PC-3 (cell line): ENCODE measurements around the gene ENTREP1. TPM values are rescaled to one million over a fixed set of nuclear protein-coding genes. Genes with fewer than 3 reads are reported as not detected.

Experiments used
- ATAC-seq: fragments of 200-7000 bp; cut with Tn5 transposase; 2 replicates; pipeline ENCODE4 v1.9.1; 2020; ENCODE audit warnings: mild to moderate bottlenecking, moderate library complexity
- BruUV-seq: library from RNA; stranded (reverse); fragments of 400-500 nt; replicated peaks from 2 replicates; lab custom pipeline; 2021; lab: Mats Ljungman, UMichigan
- CTCF ChIA-PET: fragments of 300-600 bp; sonication (Branson Sonifier 250); formaldehyde crosslinking; loops from one replicate; lab custom pipeline; 2022; ENCODE audit warnings: antibody characterized with exemption; lab: Charles Lee
- POLR2A ChIA-PET: fragments of 300-600 bp; sonication (Branson Sonifier 250); formaldehyde crosslinking; loops from one replicate; lab custom pipeline; 2022; ENCODE audit warnings: antibody characterized with exemption; ENCODE audit not compliant: unreplicated experiment; lab: Charles Lee
- DNase-seq: peaks from one replicate; pipeline ENCODE4 v3.0.0-alpha.2; 2015
- H2AFZ ChIP-seq: fragments of 300-600 bp; sonication (generic); 2 replicates; pipeline ENCODE4 v1.6.0; 2016; ENCODE audit warnings: antibody characterized with exemption, low read length
- H3F3A ChIP-seq: fragments of 300-600 bp; sonication (generic); one replicate; pipeline ENCODE4 v1.6.0; 2017; ENCODE audit warnings: antibody characterized with exemption, low read length, control low read depth, mild to moderate bottlenecking; ENCODE audit not compliant: unreplicated experiment
- H3K27ac ChIP-seq: fragments of 300-600 bp; sonication (generic); 2 replicates; pipeline ENCODE4 v1.5.1; 2016; ENCODE audit warnings: mild to moderate bottlenecking, low read length
- H3K27me3 ChIP-seq: fragments of 300-600 bp; sonication (generic); 2 replicates; pipeline ENCODE4 v1.6.1; 2016; ENCODE audit warnings: low read length, mixed read lengths
- H3K36me3 ChIP-seq: fragments of 300-600 bp; sonication (generic); 2 replicates; pipeline ENCODE4 v1.6.1; 2016; ENCODE audit warnings: low read depth, mixed run types, low read length, mixed read lengths
- H3K4me1 ChIP-seq: fragments of 300-600 bp; sonication (generic); 2 replicates; pipeline ENCODE4 v1.5.1; 2016; ENCODE audit warnings: low read length; ENCODE audit not compliant: insufficient read depth
- H3K4me2 ChIP-seq: fragments of 300-600 bp; sonication (generic); 2 replicates; pipeline ENCODE4 v1.6.0; 2016; ENCODE audit warnings: low read length
- H3K4me3 ChIP-seq: fragments of 300-600 bp; sonication (generic); 2 replicates; pipeline ENCODE4 v1.5.1; 2016; ENCODE audit warnings: mild to moderate bottlenecking, low read length, mixed read lengths
- H3K79me2 ChIP-seq: fragments of 300-600 bp; sonication (generic); 2 replicates; pipeline ENCODE4 v1.6.1; 2017; ENCODE audit warnings: low read length, mixed read lengths
- H3K9ac ChIP-seq: fragments of 300-600 bp; sonication (generic); 2 replicates; pipeline ENCODE4 v1.6.0; 2016; ENCODE audit warnings: mild to moderate bottlenecking, low read length
- H3K9me2 ChIP-seq: fragments of 300-600 bp; sonication (generic); replicated peaks from 2 replicates; pipeline ENCODE4 v1.6.1; 2016; ENCODE audit warnings: mixed run types, low read length, mixed read lengths
- H3K9me3 ChIP-seq: fragments of 300-600 bp; sonication (generic); 2 replicates; pipeline ENCODE4 v1.6.1; 2016; ENCODE audit warnings: low read length, mixed read lengths
- H4K20me1 ChIP-seq: fragments of 300-600 bp; sonication (generic); 2 replicates; pipeline ENCODE4 v1.6.1; 2016; ENCODE audit warnings: low read length, mixed read lengths
- EZH2 ChIP-seq: fragments of 300-600 bp; sonication (generic); IDR thresholded peaks from one replicate; pipeline ENCODE4 v1.6.1; 2017; ENCODE audit warnings: antibody characterized with exemption, mild to moderate bottlenecking, low read length; ENCODE audit not compliant: unreplicated experiment
- EZH2phosphoT487 ChIP-seq: fragments of 300-600 bp; sonication (generic); IDR thresholded peaks from 2 replicates; pipeline ENCODE4 v1.6.1; 2018; ENCODE audit warnings: mild to moderate bottlenecking, antibody characterized with exemption, low read length, borderline replicate concordance
- intact Hi-C: fragments of 100-400 bp; cut with micrococcal nuclease; formaldehyde crosslinking; loops from 2 replicates; pipeline ENCODE4 v1.9.0; 2023
- total RNA-seq: library from RNA; depleted of rRNA; stranded (reverse); fragments of >200 nt; gene quantifications from 2 replicates; pipeline ENCODE4 v1.2.3, GENCODE V29; 2014
- TF ChIP-seq, protein P1 (sequence below): fragments of 300-600 bp; sonication (generic); conservative IDR thresholded peaks from 2 replicates; pipeline ENCODE4 v1.5.1; 2017; ENCODE audit warnings: antibody characterized with exemption, low read depth, mild to moderate bottlenecking, low read length

ENTREP1 gene
- total RNA-seq, 1 experiment from 2014 or later: 0.36 TPM

DNA sequence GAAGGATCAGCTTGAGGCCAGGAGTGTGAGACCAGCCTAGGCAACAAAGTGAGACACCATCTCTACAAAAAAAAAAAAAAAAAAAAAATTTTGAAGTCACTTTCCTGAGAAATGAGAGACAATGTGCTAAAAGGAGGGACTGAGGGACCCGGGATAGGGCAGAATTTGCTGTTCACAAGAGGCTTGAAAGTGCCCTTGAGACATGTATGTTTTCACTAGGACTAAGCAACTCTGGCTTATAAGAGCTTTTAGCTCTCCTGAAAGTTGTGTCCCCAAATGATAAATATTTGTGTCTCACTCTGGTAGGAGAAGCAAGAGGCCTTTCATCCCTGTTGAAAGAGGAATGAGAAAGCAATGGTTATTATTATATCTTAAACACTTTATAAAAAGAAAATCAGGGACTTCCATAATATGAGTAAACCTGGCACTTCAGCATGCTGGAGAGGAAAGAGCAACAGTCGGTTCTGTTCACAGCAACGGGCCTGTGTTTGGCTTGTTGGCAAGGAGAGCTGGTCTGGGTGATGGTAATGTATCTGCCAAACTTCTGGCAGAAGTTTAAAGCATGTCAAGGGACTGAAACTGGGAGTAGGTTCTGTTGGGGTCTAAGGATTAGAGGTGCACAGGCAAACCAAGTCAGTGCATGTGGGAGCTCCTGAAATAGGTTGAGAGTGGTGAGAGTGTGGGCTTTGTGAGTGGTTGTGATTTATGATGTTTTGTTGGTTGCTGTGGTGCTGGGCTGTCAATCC is 32.2 kb downstream of the ENTREP1 start:
- Histone ChIP-seq H3K36me3 (no peaks in the 10 kb centered on the region), H3K4me2 (no peak overlapping the region), H3K9me2 (no peaks in the 10 kb centered on the region), H2AFZ (no peak overlapping the region), H3F3A (no peaks in the 10 kb centered on the region), H4K20me1 (no peaks in the 10 kb centered on the region), H3K4me3 (no peak overlapping the region), H3K4me1 (no peaks in the 10 kb centered on the region), H3K27me3 (no peaks in the 10 kb centered on the region), H3K27ac (no peak overlapping the region), H3K9ac (no peak overlapping the region), H3K9me3 (no peaks in the 10 kb centered on the region), H3K79me2 (no peaks in the 10 kb centered on the region)
- no peak for ATAC-seq
- no peak for DNase-seq
- intact Hi-C loops: no loop called here
- ChIA-PET CTCF (no interaction called here), POLR2A (no interaction called here)
- BruUV-seq: no TSS peak
- TF ChIP-seq EZH2phosphoT487 (no peak), EZH2 (no peak)
- TF ChIP-seq, protein P1, sequence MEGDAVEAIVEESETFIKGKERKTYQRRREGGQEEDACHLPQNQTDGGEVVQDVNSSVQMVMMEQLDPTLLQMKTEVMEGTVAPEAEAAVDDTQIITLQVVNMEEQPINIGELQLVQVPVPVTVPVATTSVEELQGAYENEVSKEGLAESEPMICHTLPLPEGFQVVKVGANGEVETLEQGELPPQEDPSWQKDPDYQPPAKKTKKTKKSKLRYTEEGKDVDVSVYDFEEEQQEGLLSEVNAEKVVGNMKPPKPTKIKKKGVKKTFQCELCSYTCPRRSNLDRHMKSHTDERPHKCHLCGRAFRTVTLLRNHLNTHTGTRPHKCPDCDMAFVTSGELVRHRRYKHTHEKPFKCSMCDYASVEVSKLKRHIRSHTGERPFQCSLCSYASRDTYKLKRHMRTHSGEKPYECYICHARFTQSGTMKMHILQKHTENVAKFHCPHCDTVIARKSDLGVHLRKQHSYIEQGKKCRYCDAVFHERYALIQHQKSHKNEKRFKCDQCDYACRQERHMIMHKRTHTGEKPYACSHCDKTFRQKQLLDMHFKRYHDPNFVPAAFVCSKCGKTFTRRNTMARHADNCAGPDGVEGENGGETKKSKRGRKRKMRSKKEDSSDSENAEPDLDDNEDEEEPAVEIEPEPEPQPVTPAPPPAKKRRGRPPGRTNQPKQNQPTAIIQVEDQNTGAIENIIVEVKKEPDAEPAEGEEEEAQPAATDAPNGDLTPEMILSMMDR: no peak

GRCh38 chr9:69357821-69358220 is 32.8 kb downstream of the ENTREP1 start:
- CTCF ChIA-PET: no interaction called here
- POLR2A ChIA-PET: no interaction called here
- Histone ChIP-seq H4K20me1 (no peaks in the 10 kb centered on the region), H3F3A (no peaks in the 10 kb centered on the region), H3K36me3 (no peaks in the 10 kb centered on the region), H3K4me2 (no peak overlapping the region), H3K27me3 (no peaks in the 10 kb centered on the region), H3K4me3 (no peak overlapping the region), H3K9me2 (no peaks in the 10 kb centered on the region), H3K79me2 (no peaks in the 10 kb centered on the region), H3K4me1 (no peaks in the 10 kb centered on the region), H3K27ac (no peak overlapping the region), H3K9ac (no peak overlapping the region), H2AFZ (no peak overlapping the region), H3K9me3 (no peaks in the 10 kb centered on the region)
- no TSS peak for BruUV-seq
- ATAC-seq (no peak), DNase-seq (no peak)
- intact Hi-C loops: no loop called here
- TF ChIP-seq, protein P1: no peak
- no peak for TF ChIP-seq EZH2
- TF ChIP-seq EZH2phosphoT487: no peak

GRCh38 chr9:69363191-69363590 is 38.2 kb downstream of the ENTREP1 start:
- POLR2A ChIA-PET: no interaction called here
- Histone ChIP-seq H4K20me1 (no peaks in the 10 kb centered on the region), H3K9ac (no peak overlapping the region), H3K9me3 (no peaks in the 10 kb centered on the region), H3K36me3 (no peaks in the 10 kb centered on the region), H3K4me3 (no peak overlapping the region), H2AFZ (no peak overlapping the region), H3K79me2 (no peaks in the 10 kb centered on the region), H3K4me1 (no peaks in the 10 kb centered on the region), H3K27me3 (no peaks in the 10 kb centered on the region), H3K9me2 (no peaks in the 10 kb centered on the region), H3F3A (no peaks in the 10 kb centered on the region), H3K27ac (no peak overlapping the region), H3K4me2 (no peak overlapping the region)
- CTCF ChIA-PET: no interaction called here
- ATAC-seq (no peak), DNase-seq (no peak)
- no peak for TF ChIP-seq EZH2phosphoT487
- intact Hi-C loops: no loop called here
- no TSS peak for BruUV-seq
